ENCODE results near the gene COX6B2. TPM values are rescaled to one million over a fixed set of nuclear protein-coding genes. Genes with fewer than 3 reads are reported as not detected.

COX6B2 gene, protein sequence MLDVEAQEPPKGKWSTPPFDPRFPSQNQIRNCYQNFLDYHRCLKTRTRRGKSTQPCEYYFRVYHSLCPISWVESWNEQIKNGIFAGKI
- total RNA-seq = 0.64 TPM in 1 of 2 replicates, not detected in the other

DNA sequence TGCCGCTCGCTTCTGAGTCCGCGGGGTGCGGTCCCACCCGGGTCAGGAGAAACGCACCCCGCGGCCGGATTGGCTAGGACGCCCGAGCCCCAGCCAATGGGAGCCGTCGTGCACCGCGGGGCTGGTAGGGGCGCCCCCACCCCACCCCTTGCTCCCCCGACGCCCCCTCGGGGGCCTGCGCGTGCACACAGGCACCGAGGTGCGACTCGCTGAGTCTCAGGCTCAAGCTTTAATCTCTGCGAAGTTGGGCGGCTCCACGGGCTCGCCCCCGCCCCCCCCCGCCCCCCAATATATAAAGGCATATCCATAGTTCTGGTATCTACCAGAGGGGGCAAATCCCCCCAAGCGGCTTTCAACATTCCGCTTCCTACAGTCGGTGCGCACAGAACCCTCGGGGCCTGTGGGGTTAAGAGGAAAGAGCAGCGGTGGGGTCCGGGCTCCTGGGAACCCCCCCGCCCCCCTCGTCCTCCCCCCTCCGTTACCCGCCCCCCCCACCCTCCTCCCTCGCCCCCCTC, at the start of gene COX6B2:
TSS of gene COX6B2 (minus strand) at position 22 of the 515 bp plus-strand sequence. CDS start 198 bp downstream, outside the sequence.

DNA sequence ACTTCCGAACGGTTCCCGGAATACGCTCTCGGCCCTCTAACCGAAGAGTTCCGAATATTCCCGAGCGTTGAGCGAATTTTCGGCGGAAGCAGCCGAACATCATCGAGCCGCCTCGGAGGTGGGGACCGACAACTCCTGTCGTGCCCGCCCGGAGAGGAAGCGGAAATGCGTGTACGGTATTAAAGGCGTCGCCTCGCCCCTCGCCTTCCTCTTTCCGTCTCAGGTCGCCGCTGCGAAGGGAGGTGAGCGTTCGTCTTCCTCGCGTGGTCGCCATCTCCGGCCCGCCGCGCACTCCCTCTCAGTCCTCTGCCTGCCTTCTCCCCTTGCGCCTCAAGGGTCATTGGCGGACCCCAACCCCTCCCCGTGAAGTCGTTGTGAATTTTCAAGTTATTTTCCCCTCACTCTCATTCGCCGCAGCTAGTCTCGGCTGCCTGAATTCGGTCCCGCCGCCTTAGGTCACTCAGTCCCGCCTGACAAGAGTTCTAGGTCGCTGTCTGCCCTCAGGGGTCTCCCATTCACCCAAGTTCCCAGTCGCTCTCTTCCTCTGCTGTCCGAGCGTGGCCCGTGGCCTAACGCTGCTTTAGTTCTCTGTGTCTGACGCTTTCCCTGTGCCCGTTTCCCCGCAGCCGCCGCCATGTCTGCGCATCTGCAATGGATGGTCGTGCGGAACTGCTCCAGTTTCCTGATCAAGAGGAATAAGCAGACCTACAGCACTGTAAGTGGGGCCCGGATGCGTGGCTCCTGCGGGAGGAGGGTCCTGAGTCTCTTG, 31.4 kb upstream of the COX6B2 start, which contains the start of gene RPL28:
TSS of gene RPL28 (plus strand) at position 209 of the 769 bp plus-strand sequence. CDS start at position 635, 426 bp downstream.

DNA sequence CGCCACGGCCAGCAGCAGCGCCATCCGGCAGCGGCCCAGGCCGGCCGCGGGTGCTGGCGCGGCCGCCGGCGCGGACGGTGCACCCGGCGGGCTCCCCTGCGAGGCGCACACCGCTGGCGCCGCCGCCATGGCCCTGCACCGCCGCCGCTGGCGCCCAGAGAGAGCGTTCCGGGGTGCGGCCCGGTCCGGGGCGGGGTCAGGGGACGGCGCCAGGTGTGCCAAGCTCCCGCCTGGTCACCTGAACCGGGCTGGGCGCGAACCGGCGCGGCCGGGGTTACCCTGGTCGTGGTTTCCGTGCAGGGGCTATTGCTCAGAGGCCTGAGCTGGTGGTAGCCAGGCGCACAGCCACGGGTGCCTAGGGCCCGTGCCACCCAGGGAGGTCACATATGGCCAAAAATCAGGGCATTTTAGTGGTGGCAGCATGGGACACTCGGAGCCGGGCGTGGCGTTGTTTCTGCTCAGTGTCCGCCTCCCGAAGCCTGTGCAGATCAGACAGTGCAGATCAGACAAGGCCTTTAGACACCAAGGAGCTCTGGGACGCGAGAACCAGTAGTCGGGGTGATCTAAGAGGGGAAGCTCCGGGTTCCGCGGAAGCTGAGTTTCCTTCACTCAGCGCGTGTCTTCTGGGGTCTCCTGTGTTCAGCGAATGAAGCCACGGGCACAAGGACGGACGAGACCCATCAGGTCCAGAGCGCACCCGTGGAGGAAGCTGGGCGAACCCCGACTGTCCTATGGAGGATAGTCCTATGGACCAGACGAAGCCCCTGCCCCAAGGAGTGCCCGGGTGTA, 29.8 kb upstream of the COX6B2 start, which contains the start of gene TMEM238:
TSS of gene TMEM238 (minus strand) at position 162 of the 789 bp plus-strand sequence. CDS start at position 129, 33 bp downstream.

DNA sequence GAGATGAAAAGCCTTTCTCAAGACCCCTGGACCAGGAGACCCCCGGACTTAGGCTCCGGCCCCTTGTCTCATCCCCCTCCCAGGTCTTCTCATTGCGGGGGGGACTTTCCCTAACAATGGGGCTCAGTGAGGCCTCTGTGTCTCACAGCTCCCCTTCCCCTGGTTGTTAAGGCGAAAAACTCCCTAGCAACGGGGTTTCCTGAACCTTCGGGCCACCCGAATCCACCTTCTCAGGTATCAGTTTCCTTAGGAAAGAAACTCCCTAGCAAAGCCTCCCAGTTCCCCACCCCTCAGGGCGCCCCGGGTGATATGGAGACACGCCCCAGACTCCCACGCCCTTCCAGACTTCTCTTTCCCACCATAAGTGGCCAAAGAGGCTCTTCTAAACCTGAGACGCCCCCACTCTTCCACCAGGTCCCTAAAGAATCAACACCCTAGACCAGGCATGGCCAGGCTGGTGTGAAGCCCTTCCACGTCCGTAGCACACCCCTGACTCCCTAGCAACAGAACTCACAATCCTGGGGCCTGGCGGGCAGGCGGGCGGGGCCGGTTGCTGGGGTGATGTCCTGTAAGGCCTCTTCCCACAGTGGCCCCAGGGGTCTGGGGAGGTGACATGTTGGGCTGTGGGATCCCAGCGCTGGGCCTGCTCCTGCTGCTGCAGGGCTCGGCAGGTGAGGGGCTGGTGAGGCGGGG, 21.9 kb upstream of the COX6B2 start, which contains the start of gene TMEM190:
TSS of gene TMEM190 (plus strand) at position 586 of the 693 bp plus-strand sequence. CDS start at position 614, 28 bp downstream.

DNA sequence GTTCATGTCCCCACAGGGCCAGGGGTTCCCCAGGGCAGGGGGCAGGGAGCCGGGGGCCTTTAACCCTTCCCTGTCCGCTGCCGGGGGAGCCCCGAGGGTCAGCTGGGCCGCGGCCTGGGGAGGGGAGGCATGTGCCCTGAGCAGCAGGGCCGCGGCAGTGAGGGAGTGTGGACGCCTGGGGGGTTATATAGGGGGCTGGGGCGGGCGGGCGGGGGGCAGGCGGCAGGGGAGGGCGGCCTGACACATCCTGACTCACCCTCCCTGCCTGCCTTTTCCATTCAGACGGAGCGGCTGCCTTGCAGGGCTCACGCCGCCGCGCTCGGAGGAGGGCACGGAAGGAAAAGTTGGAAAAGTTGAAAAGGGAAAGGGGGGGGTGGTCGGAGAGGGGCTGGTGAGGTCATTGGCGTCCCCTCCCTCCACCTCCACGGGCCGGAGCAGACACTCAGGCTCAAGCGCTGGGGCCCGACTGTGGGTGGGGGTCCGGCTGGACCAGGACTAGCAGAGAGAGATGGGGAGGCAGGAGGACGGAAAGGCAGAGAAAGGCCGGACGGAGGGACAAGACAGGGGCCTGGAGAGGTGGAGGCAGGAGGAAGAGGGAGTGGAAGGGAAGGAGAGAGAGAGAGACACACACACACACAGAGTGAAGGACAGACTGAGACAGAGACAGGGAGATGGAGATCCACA, 15.9 kb upstream of the COX6B2 start, which contains the start of gene IL11:
TSS of gene IL11 (minus strand) at position 159 of the 684 bp plus-strand sequence. CDS start at position 6, 153 bp downstream.

DNA sequence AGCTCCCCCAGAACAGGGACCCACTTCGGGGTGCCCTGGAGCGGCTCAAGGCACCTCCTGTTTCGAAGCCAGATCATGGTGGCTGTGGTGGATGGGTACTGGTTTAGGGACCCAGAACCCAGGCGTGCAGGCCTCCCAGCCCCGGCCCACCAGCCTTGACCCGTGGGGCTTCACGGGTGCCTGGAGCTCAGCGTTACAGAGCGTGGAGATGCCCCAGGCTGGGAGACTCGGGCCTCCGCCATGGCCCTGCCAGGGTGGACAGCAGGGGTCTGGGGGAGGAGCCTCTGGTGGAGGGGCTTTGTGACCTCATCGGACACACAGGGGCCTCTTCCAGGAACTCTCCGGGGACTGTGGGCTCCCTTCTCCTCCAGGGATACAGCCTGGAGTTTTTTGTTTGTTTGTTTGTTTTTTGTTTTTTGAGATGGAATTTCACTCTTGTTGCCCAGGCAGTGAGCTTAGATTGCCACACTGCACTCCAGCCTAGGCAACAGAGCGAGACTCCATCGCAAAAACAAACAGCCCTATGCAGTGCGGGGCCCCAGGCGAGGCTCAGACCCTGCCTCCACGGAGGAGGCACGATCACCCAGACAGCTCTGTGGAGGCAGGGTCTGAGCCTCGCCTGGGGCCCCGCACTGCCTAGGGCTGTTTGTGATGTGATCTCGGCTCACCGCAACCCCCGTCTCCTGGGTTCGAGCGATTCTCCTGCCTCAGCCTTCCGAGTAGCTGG, 8.6 kb upstream of the COX6B2 start, which contains the start of gene GARIN5B:
TSS of gene GARIN5B (minus strand) at position 271 of the 727 bp plus-strand sequence. CDS start at position 77, 194 bp downstream.

DNA sequence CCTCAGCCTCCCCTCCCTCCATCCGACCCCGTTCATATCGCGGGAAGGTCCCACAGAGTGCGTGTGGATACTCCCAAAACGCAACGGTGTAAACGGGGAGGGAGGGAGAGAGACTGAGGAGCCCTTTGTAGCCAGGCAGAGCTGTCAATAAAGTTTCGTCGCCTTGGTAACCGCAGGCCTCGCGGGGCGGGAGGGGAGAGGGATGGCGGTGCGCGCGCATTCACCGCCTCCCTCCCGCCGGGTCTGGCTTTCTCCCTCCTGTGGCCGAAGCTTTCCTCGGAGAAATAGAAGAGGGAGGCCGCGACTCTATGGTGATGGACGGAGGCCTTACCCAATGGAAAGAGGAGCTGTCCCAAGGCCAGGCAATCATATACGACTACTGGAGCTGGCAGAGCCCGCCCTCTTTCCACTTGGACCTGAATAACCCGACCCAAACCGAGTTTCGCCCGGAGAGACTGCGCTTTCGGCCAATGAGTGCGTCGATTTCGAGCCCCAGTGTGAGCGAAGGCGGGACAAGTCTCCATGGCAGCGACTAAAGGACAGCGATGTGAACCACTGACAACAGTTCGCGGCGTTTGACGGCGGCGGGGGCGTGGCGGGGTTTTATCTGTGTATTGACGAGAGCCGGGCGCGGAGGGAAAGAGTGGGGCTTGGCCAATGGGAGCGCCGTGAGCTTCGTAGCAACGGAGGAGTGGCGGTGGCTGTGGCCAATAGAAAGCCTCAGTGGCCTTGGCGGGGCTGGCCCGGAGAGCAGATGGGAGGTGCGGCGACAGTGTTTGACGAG, 15.2 kb downstream of the COX6B2 start, which contains the start of gene KMT5C:
TSS of gene KMT5C (plus strand) at position 772 of the 784 bp plus-strand sequence. CDS start 2,061 bp downstream, outside the sequence.

DNA sequence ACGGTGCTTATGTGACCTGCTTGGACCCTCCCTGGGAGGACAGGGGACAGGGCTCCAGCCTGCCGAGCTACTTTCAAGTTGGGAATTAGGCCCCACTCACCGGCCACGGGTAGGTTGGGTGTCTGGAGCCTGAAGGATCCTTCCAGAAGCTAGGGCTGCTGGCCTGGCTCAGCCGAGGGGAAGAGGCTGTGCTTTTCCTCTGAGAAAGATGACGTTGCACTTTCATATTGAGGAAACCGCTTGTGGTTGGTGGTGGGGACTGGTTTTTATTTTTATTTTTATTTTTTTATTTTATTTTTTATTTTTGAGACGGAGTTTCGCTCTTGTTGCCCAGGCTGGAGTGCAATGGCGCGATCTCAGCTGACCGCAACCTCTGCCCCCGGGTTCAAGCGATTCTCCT, 29.3 kb downstream of the COX6B2 start, which contains the start of gene TMEM150B:
TSS of gene TMEM150B (minus strand) at position 170 of the 400 bp plus-strand sequence. CDS start 4,305 bp downstream, outside the sequence.

Other genes starting within 250 kb of the COX6B2 start
- gene PPP1R12C, start 237.1 kb downstream of the COX6B2 start, total RNA-seq = 18.1 and 26.5 TPM in 2 replicates
- gene TNNT1, start 205.5 kb downstream of the COX6B2 start, total RNA-seq = 79.9 and 106 TPM in 2 replicates
- gene TNNI3, start 197.0 kb downstream of the COX6B2 start, total RNA-seq = 0.72 and 2.1 TPM in 2 replicates
- gene DNAAF3, start 188.1 kb downstream of the COX6B2 start, total RNA-seq = 1.2 and 1.5 TPM in 2 replicates
- 0.72 and 1.3 TPM in 2 replicates for gene SYT5, start 174.4 kb downstream of the COX6B2 start, total RNA-seq
- gene PTPRH, start 145.2 kb downstream of the COX6B2 start, total RNA-seq = 1.7 and 3.0 TPM in 2 replicates
- 0.21 and 0.24 TPM in 2 replicates for gene TMEM86B, start 126.0 kb downstream of the COX6B2 start, total RNA-seq
- 17.9 and 22.7 TPM in 2 replicates for gene PPP6R1, start 95.7 kb downstream of the COX6B2 start, total RNA-seq
- 37.1 and 43.1 TPM in 2 replicates for gene HSPBP1, start 74.6 kb downstream of the COX6B2 start, total RNA-seq
- gene BRSK1, start 70.7 kb downstream of the COX6B2 start, total RNA-seq = 0.21 and 0.48 TPM in 2 replicates
- gene TMEM150B, start 29.4 kb downstream of the COX6B2 start, total RNA-seq = not detected in 2 replicates
- gene KMT5C, start 14.8 kb downstream of the COX6B2 start, total RNA-seq = 6.4 and 10.6 TPM in 2 replicates
- not detected in 2 replicates for gene GARIN5B, start 8.5 kb upstream of the COX6B2 start, total RNA-seq
- gene IL11, start 15.7 kb upstream of the COX6B2 start, total RNA-seq = 1.7 and 15.9 TPM in 2 replicates
- gene TMEM190, start 22.1 kb upstream of the COX6B2 start, total RNA-seq = 0.96 TPM in 1 of 2 replicates, not detected in the other
- 9.6 and 24.3 TPM in 2 replicates for gene TMEM238, start 29.6 kb upstream of the COX6B2 start, total RNA-seq
- gene RPL28, start 31.2 kb upstream of the COX6B2 start, total RNA-seq = 142 and 275 TPM in 2 replicates
- 18.5 and 42.2 TPM in 2 replicates for gene UBE2S, start 53.1 kb upstream of the COX6B2 start, total RNA-seq
- not detected in 2 replicates for gene SHISA7, start 88.6 kb upstream of the COX6B2 start, total RNA-seq
- 49.2 and 88.9 TPM in 2 replicates for gene ISOC2, start 106.9 kb upstream of the COX6B2 start, total RNA-seq
- gene C19orf85, start 110.0 kb upstream of the COX6B2 start, total RNA-seq = not detected in 2 replicates
- gene ZNF628, start 121.9 kb upstream of the COX6B2 start, total RNA-seq = 0.48 and 1.1 TPM in 2 replicates
- gene NAT14, start 130.5 kb upstream of the COX6B2 start, total RNA-seq = 7.9 and 11.1 TPM in 2 replicates
- gene SSC5D, start 133.7 kb upstream of the COX6B2 start, total RNA-seq = 0.24 TPM in 1 of 2 replicates, not detected in the other
- gene SBK2, start 182.4 kb upstream of the COX6B2 start, total RNA-seq = 0.72 TPM in 1 of 2 replicates, not detected in the other
- gene SBK3, start 190.8 kb upstream of the COX6B2 start, total RNA-seq = not detected in 2 replicates
- gene ZNF579, start 226.1 kb upstream of the COX6B2 start, total RNA-seq = 3.8 and 5.5 TPM in 2 replicates
- gene FIZ1, start 244.8 kb upstream of the COX6B2 start, total RNA-seq = 2.7 and 9.0 TPM in 2 replicates
- gene ZNF524, start 245.6 kb upstream of the COX6B2 start, total RNA-seq = 13.0 and 33.0 TPM in 2 replicates